Left lung (tissue), 10 donors: ENCODE results near the gene IL18RAP. TPM values are rescaled to one million over a fixed set of nuclear protein-coding genes. Genes with fewer than 3 reads are reported as not detected.

Experiments used
- ATAC-seq: fragments of 200-7000 bp; cut with Tn5 transposase; one replicate; pipeline ENCODE4 v1.9.1; 2020; ENCODE audit warnings: moderate library complexity
- DNase-seq, 4 donors: peaks; one replicate each; pipeline ENCODE4 v3.0.0-alpha.2; 2013 to 2020
- H3K27ac ChIP-seq, 2 donors: fragments of 200-600 bp; sonication (generic) in 1 of 2; one replicate each; pipeline versions ENCODE4 v1.5.0 to v1.8.0; 2020 to 2021
- H3K27me3 ChIP-seq, 2 donors: fragments of 200-600 bp; sonication (generic) in 1 of 2; one replicate each; pipeline versions ENCODE4 v1.5.0 to v1.8.0; 2020 to 2021
- H3K36me3 ChIP-seq, 2 donors: fragments of 200-600 bp; sonication (generic) in 1 of 2; one replicate each; pipeline versions ENCODE4 v1.5.0 to v1.8.0; 2020 to 2021
- H3K4me1 ChIP-seq, 2 donors: fragments of 200-600 bp; one replicate each; pipeline ENCODE4 v1.8.0; 2021
- H3K4me3 ChIP-seq, 2 donors: fragments of 200-600 bp; sonication (generic) in 1 of 2; one replicate each; pipeline versions ENCODE4 v1.5.0 to v1.8.0; 2020 to 2021; ENCODE audit warnings: mild to moderate bottlenecking in 1 of 2
- H3K9me3 ChIP-seq, 2 donors: fragments of 200-600 bp; sonication (generic) in 1 of 2; one replicate each; pipeline versions ENCODE4 v1.5.0 to v1.8.0; 2020 to 2021
- CTCF ChIP-seq, 2 donors: fragments of 200-600 bp; sonication (generic) in 1 of 2; IDR thresholded peaks; one replicate each; pipeline versions ENCODE4 v1.5.0 to v1.8.0; 2021; ENCODE audit warnings: antibody characterized with exemption in 2 of 2
- intact Hi-C, 2 donors: fragments of 100-400 bp; cut with DNase I; formaldehyde crosslinking; loops; one replicate each; pipeline versions ENCODE4 v1.11.2 to v1.14.2; 2022
- microRNA-seq, 2 donors: library from miRNA; unstranded; fragments of <30 nt; microRNA quantifications; one replicate each; pipeline ENCODE4, GENCODE V29; 2019
- polyA plus RNA-seq, 6 donors: library from polyadenylated mRNA; unstranded; fragments of 120-200 nt; gene quantifications; one replicate each; pipeline ENCODE4 v1.2.1, GENCODE V29; 2013; ENCODE audit not compliant: insufficient read length in 6 of 6
- total RNA-seq, 2 donors: library from RNA; stranded (reverse); fragmentation: NEBNext Ultra II Directional; extraction: Animal tissue kit (Norgen Biotek cat#: 25700); gene quantifications; one replicate each; pipeline ENCODE4 v1.2.1, GENCODE V29; 2021
- donor health status: DM: no; HTN: yes; CAD: no.
- donor health status: DM: no; HTN: no; CAD: no.

The IL18RAP gene
- total and polyA plus RNA-seq, 8 donors = 0.43 to 15.2 (median 0.92) TPM

- ATAC-seq = no peak
- no peaks in the 10 kb centered on the region for H3K36me3 ChIP-seq
- no peak for TF ChIP-seq CTCF (IDR thresholded peaks at IDR 0.05)
- H3K27me3 ChIP-seq = no peaks in the 10 kb centered on the region
- intact Hi-C loops = no loop called here
- no peak overlapping the region for H3K4me3 ChIP-seq
- peaks cover 0 to 15% of the 10 kb centered on the region in 2 donors for H3K4me1 ChIP-seq
- H3K9me3 ChIP-seq = no peaks in the 10 kb centered on the region
- H3K27ac ChIP-seq = no peak overlapping the region
- no peak for DNase-seq
Observed at GRCh38 chr2:102492006-102492405, 69.0 kb downstream of the IL18RAP start.

- no peaks in the 10 kb centered on the region for H3K9me3 ChIP-seq
Observed at GRCh38 chr2:102494570-102494969, 71.6 kb downstream of the IL18RAP start.

GRCh38 chr2:102498414-102498813, 75.5 kb downstream of the IL18RAP start:
- intact Hi-C loops = no loop called here
- Histone ChIP-seq H3K27ac (no peak overlapping the region), H3K4me3 (no peak overlapping the region), H3K36me3 (no peaks in the 10 kb centered on the region), H3K27me3 (no peaks in the 10 kb centered on the region), H3K9me3 (no peaks in the 10 kb centered on the region), H3K4me1 (no peaks in the 10 kb centered on the region)
- ATAC-seq = no peak
- no peak for DNase-seq
- no peak for TF ChIP-seq CTCF (IDR thresholded peaks at IDR 0.05)

More at GRCh38 chr2:102494570-102494969, 71.6 kb downstream of the IL18RAP start:
- ATAC-seq (no peak), DNase-seq (no peak)
- Histone ChIP-seq H3K4me3 (no peak overlapping the region), H3K4me1 (no peaks in the 10 kb centered on the region), H3K36me3 (no peaks in the 10 kb centered on the region), H3K27me3 (no peaks in the 10 kb centered on the region), H3K27ac (no peak overlapping the region)
- intact Hi-C loops = no loop called here
- TF ChIP-seq CTCF (IDR thresholded peaks at IDR 0.05) = no peak

GRCh38 chr2:102499558-102499957, 76.6 kb downstream of the IL18RAP start:
- no peak for DNase-seq
- no peaks in the 10 kb centered on the region for H3K36me3 ChIP-seq
- H3K9me3 ChIP-seq = no peaks in the 10 kb centered on the region
- H3K4me3 ChIP-seq = no peak overlapping the region
- H3K4me1 ChIP-seq = no peaks in the 10 kb centered on the region
- ATAC-seq = no peak
- TF ChIP-seq CTCF (IDR thresholded peaks at IDR 0.05) = no peak
- no peaks in the 10 kb centered on the region for H3K27me3 ChIP-seq
- H3K27ac ChIP-seq = no peak overlapping the region
- intact Hi-C loops = no loop called here

Small RNAs within 50 kb of the gene (microRNA-seq; reads per million reads assigned to microRNA genes)
- gene MIR4772 = 2.5 to 22.8 reads per million in 2 donors

Other genes starting within 250 kb of the IL18RAP start
- gene IL1RL2, start 236.1 kb upstream of the IL18RAP start, total RNA-seq = 1 to 10 TPM; 1.5 to 2.5 TPM
- gene IL1RL2, start 236.1 kb upstream of the IL18RAP start, polyA plus RNA-seq = 1 to 10 TPM in 5 of 6 donors, under 1 TPM in 1; 0.91 to 1.7 (median 1.4) TPM
- gene IL1RL1, start 111.6 kb upstream of the IL18RAP start, total RNA-seq = 10 to 100 TPM in 1 of 2 donors, 1 to 10 TPM in 1; 3.7 to 72.2 TPM
- under 1 TPM; 0.13 to 0.31 (median 0.20) TPM for gene IL1RL1, start 111.6 kb upstream of the IL18RAP start, polyA plus RNA-seq
- gene IL18R1, start 67.4 kb upstream of the IL18RAP start, total RNA-seq = 10 to 100 TPM in 1 of 2 donors, 1 to 10 TPM in 1; 3.8 to 35.6 TPM
- gene IL18R1, start 67.4 kb upstream of the IL18RAP start, polyA plus RNA-seq = 1 to 10 TPM; 2.2 to 4.7 (median 4.0) TPM
- gene SLC9A4, start 50.1 kb downstream of the IL18RAP start, total RNA-seq = not detected
- gene SLC9A4, start 50.1 kb downstream of the IL18RAP start, polyA plus RNA-seq = under 1 TPM in 4 of 6 donors, not detected in 2; 0.06 to 0.08 (median 0.06) TPM
- gene SLC9A2, start 196.4 kb downstream of the IL18RAP start, total RNA-seq = under 1 TPM; 0.29 to 0.58 TPM
- under 1 TPM; 0.10 to 0.38 (median 0.28) TPM for gene SLC9A2, start 196.4 kb downstream of the IL18RAP start, polyA plus RNA-seq